ENCODE data around the gene DIDO1.

DIDO1 gene

GRCh38 chr20:62837790-62838127 lies 88.5 kb downstream of the DIDO1 start:
- DNase-seq (ENCODE audit: low read depth in 2 of 3, low spot score in 1 of 3) = no peak

GRCh38 chr20:62836967-62837490 lies 89.3 kb downstream of the DIDO1 start:
- DNase-seq (ENCODE audit: low read depth in 2 of 3, low spot score in 1 of 3) = no peak

GRCh38 chr20:62835931-62836861 lies 90.1 kb downstream of the DIDO1 start:
- no peak for DNase-seq (ENCODE audit: low read depth in 2 of 3, low spot score in 1 of 3)

- no peak for DNase-seq (ENCODE audit: low read depth in 2 of 3, low spot score in 1 of 3)
Observed at GRCh38 chr20:62834967-62835730, 91.2 kb downstream of the DIDO1 start.

- no peak for DNase-seq (ENCODE audit: low read depth in 2 of 3, low spot score in 1 of 3)
Observed at GRCh38 chr20:62832951-62833391, 93.3 kb downstream of the DIDO1 start.

- no peak for DNase-seq (ENCODE audit: low read depth in 2 of 3, low spot score in 1 of 3)
Observed at GRCh38 chr20:62832212-62832922, 93.9 kb downstream of the DIDO1 start.

- DNase-seq (ENCODE audit: low read depth in 2 of 3, low spot score in 1 of 3) = no peak
Observed at GRCh38 chr20:62831854-62832211, 94.5 kb downstream of the DIDO1 start.

GRCh38 chr20:62831361-62831788 lies 94.9 kb downstream of the DIDO1 start:
- no peak for DNase-seq (ENCODE audit: low read depth in 2 of 3, low spot score in 1 of 3)

- DNase-seq (ENCODE audit: low read depth in 2 of 3, low spot score in 1 of 3) = no peak
Observed at GRCh38 chr20:62830821-62831220, 95.5 kb downstream of the DIDO1 start.

GRCh38 chr20:62830251-62830650 lies 96.1 kb downstream of the DIDO1 start:
- DNase-seq (ENCODE audit: low read depth in 2 of 3, low spot score in 1 of 3) = no peak

GRCh38 chr20:62829231-62830230 lies 96.8 kb downstream of the DIDO1 start:
- no peak for DNase-seq (ENCODE audit: low read depth in 2 of 3, low spot score in 1 of 3)

- no peak for DNase-seq (ENCODE audit: low read depth in 2 of 3, low spot score in 1 of 3)
Observed at GRCh38 chr20:62828511-62829230, 97.6 kb downstream of the DIDO1 start.

- no peak for DNase-seq (ENCODE audit: low read depth in 2 of 3, low spot score in 1 of 3)
Observed at GRCh38 chr20:62828051-62828450, 98.3 kb downstream of the DIDO1 start.
